ENCODE data around the gene NF1.
"Not testable (repeated sequence)": the region's sequence is repeated elsewhere in the genome, so short reads cannot be mapped to it uniquely, and the experiment has no call there.

NF1 gene

DNA sequence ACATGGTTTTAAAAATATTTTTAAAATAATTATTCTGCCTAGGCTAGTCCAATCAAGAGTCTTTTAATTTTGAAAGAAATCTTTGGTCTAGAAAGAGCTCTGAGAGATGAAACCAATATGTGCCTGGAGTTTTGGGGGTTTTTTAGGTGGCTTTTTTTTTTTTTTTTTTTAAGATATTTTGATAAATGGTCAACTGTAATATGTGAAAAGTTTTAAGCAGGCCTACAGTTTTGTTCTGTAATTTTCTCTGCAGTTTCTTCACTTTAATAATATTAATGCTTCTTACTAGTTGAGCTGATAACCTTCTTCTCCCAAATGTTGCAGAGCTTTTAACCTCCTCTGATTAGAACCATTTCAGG lies 157.2 kb downstream of the NF1 start:
- DNase-seq (ENCODE audit: low read depth in 2 of 2) = no peak

DNA sequence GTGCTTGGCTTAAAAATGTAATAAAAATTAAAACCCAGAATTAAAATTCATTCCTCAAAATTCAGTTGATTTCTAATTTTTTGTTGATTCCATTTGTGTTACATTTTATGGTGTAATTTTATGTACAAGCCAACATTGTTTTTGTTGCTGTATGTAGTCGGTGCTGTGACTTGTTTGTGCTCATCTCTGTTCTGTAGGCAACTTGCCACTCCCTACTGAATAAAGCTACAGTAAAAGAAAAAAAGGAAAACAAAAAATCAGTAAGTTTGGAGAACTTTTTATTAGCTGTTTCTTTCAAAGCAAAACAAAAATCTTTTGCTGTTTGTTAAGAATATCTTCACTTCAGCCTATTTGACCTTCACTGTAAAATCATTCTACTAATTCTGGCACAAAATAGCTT lies 158.0 kb downstream of the NF1 start:
- no peak for DNase-seq (ENCODE audit: low read depth in 2 of 2)

DNA sequence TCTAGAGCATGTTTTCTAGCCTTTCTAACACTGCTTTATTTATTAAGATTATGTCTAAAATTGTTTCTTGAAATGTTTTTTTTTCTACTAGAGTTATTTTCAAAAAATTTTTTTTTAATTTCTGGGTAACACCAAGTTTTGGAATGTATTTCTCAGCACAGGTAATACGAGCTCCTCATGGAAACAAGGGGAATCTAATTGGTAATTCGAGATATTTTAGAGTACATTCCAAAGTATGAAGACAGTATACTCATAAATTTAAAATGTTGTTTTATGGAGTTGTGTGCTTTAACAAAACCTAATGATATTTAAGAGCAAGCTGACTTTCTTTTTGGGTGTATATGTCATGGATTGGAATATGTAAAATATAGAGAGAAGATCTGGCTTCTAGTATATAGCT lies 159.9 kb downstream of the NF1 start:
- no peak for DNase-seq (ENCODE audit: low read depth in 2 of 2)

DNA sequence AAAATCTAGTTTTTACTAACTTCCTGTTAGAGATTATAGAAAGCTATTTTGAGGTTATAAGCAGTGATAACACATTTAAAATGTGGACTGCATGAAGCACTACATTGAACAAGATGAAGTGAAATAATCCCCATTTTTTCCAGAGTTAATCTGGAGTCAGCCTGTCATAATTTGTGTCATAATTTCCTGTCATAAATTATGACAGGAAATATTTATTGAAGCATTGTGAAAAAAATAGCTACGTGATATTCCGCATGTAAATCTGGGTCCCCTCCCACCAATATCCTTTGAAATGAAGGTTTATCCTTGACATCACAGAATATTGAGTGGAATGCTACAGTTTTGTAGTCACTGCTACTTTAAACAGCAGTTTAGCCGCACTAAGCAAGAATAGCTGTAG lies 162.2 kb downstream of the NF1 start:
- no peak for DNase-seq (ENCODE audit: low read depth in 2 of 2)

DNA sequence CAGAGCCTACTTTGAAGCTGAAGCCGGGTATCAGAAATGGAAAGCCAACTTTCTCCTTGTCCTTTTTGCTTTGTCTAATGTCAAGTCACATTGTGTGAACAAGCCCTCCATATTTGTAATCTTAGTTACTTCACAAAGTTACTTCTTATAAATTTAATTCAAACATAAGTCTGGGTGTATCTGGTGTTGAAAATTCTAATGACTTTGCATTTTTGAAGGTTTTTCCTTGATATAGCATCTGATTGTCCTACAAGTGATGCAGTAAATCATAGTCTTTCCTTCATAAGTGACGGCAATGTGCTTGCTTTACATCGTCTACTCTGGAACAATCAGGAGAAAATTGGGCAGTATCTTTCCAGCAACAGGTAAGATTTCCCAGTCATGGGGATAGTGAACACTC lies 165.4 kb downstream of the NF1 start:
- DNase-seq (ENCODE audit: low read depth in 2 of 2) = no peak

DNA sequence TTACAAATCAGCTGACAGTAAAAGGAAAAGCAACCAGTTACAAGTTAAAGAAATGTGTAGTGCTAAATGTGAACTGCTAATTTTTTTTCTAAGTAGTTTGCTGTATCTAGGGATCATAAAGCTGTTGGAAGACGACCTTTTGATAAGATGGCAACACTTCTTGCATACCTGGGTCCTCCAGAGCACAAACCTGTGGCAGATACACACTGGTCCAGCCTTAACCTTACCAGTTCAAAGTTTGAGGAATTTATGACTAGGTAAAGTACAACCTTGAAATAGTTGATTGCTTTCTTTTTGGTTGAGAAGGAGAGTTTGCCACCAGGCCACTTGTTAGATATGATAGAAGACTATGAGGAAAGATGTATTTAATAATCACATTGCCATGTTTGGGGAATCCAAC lies 166.8 kb downstream of the NF1 start:
- no peak for DNase-seq (ENCODE audit: low read depth in 2 of 2)

DNA sequence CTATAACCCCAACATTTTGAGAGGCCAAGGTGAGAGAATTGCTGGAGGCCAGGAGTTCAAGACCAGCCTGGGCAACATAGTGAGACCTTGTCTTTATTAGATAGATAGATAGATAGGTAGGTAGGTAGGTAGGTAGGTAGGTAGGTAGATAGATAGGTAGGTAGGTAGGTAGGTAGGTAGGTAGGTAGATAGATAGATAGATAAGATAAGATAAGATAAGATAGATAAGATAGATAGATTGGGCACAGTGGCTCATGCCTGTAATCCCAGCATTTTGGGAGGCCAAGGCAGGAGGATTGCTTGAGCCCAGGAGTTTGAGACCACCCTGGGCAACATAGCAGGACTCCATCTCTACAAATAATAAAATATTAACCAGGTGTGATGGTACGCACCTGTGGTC lies 168.1 kb downstream of the NF1 start:
- DNase-seq (ENCODE audit: low read depth in 2 of 2) = not testable (repeated sequence)

DNA sequence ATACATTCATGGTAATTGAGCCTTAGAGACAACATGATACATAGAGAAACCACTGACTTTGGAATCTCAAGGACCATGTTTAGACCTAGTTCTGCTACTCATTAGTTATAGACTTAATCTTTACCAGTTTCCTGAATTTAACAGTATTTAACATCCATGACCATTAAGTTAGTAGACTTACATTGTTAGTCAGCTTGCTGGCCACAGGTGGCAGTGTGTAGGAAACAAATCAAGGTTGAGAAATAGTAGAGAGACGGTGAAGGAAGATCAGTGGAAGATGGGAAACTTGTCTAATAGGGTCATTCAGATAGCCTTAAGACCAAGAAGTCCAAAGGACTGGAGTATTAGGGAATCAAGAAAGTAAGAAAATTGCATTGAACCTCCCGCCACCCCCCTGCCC lies 171.3 kb downstream of the NF1 start:
- DNase-seq (ENCODE audit: low read depth in 2 of 2) = no peak

DNA sequence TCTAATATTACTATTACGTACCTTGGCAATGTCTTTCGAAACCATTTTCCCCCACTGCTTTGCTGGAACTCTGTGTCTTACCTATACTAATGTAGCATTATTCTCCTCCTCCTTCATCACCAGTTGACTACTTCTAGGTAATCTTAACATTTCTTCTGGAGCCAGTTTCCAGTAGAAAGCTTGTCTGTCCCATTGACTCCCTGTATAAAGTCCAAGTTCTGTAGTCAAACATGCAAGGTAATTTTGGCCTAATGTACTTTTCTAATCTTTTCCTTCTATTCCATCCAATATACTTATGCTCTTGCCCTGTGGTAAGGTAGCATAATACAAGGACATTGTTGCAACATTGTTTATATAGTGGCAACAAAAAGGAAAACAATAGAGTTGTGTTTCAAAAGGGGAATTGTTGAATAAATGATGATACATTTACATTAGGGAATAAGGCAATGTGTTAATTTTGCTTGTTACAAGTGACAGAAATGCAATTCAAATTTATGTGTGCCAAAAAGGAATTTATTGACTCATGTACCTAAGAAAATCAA lies 174.3 kb downstream of the NF1 start:
- no peak for DNase-seq (ENCODE audit: low read depth in 2 of 2)

DNA sequence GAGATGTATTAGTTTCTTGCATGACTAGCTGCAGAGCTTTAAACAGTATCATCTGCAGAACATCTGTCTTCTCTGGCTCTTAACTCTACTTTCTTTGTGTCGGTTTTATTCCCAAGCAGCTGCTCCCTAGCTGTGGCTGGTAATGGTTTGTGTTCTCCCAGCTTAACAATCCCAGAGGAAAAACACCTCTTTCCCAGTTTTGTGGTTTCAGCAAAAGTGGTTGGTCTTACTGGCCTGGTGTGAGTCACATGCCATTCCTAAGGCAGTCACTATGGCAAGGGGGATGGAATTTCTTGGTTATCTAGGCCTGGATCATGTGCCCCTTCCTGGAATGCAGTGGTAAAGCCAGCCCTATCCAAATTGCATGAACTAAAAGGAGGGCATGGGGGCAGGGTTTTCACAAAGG lies 174.8 kb downstream of the NF1 start:
- DNase-seq (ENCODE audit: low read depth in 2 of 2) = no peak

DNA sequence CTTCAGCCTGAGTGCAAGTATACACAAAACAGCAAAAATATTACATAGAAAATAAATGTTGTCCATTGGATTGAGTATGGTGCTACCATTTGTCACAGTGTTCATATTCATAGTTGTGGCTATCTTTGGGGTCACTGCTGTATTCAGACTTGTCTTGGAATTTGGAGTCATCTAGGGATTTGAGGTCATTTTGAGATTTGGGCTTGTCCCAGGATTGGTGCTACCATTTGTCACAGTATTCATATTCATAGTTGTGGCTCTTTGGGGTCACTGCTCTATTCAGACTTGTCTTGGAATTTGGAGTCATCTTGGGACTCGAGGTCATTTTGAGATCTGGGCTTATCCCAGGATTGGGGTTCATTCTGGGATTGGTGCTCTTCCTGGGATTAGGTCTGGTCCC lies 177.5 kb downstream of the NF1 start:
- DNase-seq (ENCODE audit: low read depth in 2 of 2) = no peak

DNA sequence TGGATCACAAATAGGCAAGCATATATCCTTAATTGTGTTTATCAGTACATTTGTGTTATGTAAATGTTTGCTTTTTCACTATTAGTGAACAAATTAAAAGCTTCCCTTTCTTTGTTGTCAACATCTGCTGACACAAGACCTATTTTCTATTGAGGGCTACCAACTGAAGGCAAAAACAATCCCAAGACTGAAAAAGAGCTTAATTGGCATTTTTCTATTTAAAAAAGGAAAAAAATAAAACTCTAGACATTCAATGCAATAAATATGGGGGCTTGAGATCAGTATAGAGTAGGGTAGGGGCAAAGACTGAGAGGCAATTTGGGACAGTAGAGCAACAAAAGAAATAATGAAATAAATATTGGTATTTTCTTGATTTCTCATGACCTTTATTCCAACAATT lies 178.0 kb downstream of the NF1 start:
- no peak for DNase-seq (ENCODE audit: low read depth in 2 of 2)

DNA sequence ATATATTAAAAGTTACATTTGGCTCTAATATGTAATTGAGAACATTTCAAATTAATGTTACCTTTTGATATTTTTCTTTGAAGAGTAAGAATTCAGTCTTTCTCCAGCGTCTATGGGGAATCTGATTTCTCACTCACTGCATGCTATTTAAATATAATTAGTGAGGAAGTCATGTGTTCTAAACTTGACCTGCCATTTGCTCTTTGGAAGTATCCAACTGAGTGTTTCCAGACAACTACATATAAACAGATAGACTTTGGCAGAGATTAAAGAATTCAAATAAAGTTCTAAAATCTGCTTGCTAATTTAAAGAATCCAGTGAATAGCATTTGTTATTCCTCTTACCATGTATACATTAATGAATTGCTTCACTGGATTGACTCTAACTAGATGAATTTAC lies 178.7 kb downstream of the NF1 start:
- DNase-seq (ENCODE audit: low read depth in 2 of 2) = no peak

DNA sequence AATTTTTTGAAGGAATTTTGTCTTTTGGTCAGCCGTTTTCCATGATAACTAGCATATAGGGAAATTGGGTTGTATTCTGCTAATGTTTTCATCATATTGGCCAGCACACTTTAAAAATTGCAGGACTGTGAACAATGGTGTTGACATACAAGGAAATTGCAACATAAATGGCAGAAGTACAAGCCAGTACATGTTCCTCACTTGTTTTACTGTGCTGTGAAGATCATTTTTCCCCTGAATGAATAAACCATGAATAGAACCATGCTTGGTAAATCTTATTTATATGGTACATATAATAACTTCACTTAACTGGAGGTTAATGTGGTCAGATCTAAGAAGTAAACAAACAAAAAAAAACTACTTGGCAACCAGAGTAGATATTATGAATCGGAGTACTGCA lies 179.5 kb downstream of the NF1 start:
- DNase-seq (ENCODE audit: low read depth in 2 of 2) = no peak

DNA sequence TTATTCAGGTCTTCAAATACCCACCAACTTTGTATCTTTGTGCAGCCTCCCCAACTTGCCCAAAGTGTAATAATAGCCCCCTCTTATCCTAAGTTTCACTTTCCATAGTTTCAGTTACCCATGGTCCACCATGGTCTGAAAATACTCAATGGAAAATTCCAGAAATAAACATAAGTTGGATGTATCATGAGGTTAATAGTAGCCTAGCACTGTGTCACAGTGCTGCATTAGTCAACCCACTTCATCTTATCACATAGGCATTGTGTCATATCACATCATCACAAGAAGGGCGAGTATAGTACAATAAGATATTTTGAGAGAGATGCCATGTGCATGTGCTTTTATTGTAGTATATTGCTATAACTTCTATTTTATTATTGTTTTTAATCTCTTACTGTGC lies 180.3 kb downstream of the NF1 start:
- DNase-seq (ENCODE audit: low read depth in 2 of 2) = no peak

DNA sequence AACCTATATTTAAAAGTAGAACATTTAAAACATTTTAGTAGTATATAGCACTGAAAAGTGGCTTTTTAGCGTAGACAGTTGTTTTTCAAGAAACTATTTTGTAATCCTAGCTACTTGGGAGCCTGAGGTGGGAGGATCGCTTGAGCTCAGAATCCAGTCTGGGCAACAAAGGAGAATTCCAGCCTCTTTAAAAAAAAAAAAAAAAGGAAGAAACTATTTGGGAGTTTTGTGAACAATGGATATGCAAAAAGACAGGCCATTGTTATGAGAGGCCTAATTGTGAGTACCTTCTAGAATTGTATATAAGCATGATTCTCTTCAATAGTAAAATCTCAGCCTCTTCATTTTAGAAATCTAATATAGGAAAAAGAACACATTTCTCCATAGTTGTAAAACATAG lies 184.6 kb downstream of the NF1 start:
- no peak for DNase-seq (ENCODE audit: low read depth in 2 of 2)

DNA sequence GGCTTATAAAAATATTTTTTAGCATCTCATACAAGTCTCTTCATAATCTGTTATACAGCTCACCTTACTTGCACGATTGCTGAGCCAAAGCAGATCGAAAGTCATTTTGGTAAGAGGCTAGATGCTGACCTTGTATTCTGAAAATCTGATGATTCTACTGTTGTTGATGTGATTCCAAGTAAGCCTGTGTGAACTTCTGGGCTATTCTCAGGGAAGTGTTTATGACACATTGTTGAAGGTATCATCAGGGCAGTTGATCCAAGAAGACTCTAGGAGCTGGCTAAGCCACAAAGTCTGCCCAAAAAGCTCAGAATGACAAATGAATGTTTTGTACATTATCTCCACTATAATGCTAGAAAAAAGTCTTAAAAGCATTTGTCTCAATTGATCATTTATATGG lies 186.3 kb downstream of the NF1 start:
- no peak for DNase-seq (ENCODE audit: low read depth in 2 of 2)

DNA sequence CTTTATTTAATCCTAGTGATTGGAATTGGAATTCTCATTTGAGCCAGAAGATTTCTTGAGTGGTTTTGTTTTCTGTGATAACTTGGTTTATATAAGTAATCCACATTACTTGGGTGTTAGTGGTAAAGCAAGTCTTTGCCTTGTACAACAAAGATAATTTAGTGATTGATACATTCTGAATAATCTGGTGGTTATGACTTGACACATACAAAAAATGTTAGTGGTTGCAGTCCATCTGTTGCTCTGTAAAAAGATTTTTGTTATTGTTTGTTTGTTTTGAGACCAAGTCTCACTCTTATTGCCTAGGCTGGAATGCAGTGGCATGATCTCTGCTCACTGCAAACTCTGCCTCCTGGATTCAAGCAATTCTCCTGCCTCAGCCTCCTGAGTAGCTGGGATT lies 189.1 kb downstream of the NF1 start:
- DNase-seq (ENCODE audit: low read depth in 2 of 2) = no peak

DNA sequence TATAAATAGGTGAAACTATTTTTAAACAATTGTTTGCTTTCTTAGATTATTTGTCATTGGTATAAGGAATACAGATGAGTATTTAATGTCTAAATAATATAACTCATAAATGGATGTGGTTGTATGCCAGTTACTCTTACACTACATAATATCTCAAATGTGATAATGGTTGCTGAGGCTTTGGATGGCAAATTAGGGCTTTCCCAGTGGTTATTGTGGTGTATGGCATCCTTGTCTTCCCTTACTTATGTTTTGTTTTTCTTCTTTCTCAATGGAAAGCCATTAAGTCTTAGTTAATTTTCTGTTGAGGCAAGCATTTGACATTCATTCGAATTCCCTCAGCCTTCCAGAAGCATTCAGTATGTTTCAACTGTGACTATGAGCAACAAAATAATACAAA lies 191.8 kb downstream of the NF1 start:
- DNase-seq (ENCODE audit: low read depth in 2 of 2) = no peak

DNA sequence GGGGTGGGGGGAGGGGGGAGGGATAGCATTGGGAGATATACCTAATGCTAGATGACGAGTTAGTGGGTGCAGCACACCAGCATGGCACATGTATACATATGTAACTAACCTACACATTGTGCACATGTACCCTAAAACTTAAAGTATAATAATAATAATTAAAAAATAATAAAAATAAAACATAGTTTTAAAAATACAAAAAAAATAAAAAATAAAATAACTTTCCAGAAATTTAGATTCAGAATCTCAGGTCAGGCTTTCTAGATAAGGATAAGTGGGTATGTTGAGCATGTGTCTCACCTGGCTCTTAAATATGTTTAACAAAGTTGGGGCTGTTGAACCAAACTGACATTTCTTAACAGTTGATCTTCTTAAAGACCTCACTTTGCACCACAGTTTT lies 193.2 kb downstream of the NF1 start:
- not testable (repeated sequence) for DNase-seq (ENCODE audit: low read depth in 2 of 2)

DNA sequence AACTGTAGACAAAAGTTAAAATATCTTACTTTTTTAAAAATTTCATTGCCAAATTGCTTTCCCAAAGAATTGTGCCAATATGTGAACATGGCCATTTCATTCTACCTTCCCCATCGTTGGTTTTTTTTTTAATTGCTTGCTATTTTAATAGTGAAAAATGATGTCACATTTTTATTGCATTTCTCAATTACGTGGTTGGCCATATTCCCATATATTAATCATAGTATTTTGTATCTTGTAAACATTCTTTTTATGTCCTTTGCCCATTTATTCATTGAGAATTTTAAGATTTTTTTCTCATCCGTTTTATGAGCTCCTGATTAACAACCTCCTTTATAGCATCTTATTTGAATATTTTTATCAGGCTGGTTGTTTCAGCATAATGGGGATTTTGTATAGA lies 195.0 kb downstream of the NF1 start:
- no peak for DNase-seq (ENCODE audit: low read depth in 2 of 2)

DNA sequence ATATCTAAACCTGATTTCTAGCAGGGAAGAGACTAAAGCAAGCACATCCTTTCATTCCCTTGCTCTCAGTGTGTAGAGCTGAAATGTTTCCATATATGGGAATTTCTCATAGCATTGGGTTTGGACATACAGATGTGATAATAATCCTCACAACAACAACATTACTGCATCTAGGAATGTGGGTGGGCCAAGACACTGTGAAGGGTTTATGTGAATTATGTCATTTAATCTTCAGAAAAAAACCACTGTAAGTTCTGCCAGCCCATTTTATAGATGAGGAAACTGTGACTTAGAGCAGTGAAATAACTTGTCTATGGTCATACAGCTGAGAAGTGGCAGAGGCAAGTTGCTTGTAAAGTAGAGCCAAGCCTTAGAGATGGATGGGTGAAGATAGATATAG lies 197.0 kb downstream of the NF1 start:
- DNase-seq (ENCODE audit: low read depth in 2 of 2) = no peak

DNA sequence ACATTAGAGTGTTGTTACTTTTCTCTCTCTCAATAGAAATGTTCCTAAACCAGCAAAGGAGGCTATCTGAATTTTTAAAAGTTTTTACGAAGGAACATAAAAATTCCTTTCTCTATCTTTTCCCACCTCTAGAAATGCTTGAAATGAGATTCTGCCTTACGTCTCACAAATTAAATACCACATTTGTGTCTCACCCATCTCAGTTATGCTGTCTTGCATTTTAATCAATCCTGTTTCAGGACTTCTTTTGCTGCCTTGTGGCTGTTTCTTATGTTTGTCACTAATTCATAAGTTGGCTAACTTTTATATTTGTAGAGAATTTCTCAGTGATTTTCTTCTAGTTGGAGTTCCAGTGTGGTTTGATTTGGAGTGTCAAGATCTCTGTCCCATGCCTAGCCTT lies 198.8 kb downstream of the NF1 start:
- no peak for DNase-seq (ENCODE audit: low read depth in 2 of 2)

DNA sequence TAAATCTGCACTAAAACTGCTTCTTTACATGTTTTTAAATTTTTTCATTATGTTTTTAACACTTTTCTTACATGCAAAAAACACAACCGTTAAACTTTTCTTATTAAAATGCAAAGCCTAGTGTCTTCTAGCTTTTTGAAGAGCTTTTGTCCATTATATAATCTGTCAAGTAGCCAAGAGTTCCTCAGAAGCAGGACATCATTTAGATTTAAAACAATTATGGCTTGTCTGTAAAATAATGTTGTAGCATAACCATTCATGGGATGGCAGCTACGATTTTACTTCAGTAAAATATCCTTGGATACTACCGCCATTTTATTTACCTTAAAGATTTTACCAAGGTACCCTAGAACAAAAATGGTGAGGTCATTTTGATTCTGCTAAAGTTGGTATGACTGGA lies 199.5 kb downstream of the NF1 start:
- no peak for DNase-seq (ENCODE audit: low read depth in 2 of 2)
